Measurements from ENCODE around the gene ARSG. TPM values are rescaled to one million over a fixed set of nuclear protein-coding genes. Genes with fewer than 3 reads are reported as not detected.
"Not testable (repeated sequence)": the region's sequence is repeated elsewhere in the genome, so short reads cannot be mapped to it uniquely, and the experiment has no call there.

The ARSG gene
- total RNA-seq, 1 experiment from 2014 or later: 2.1 TPM

GRCh38 chr17:68305142-68305541, 13.8 kb downstream of the ARSG start:
- no peak for DNase-seq (ENCODE audit: low spot score)

- DNase-seq (ENCODE audit: low spot score): no peak
Measured at GRCh38 chr17:68306819-68307218, 15.5 kb downstream of the ARSG start.

DNA sequence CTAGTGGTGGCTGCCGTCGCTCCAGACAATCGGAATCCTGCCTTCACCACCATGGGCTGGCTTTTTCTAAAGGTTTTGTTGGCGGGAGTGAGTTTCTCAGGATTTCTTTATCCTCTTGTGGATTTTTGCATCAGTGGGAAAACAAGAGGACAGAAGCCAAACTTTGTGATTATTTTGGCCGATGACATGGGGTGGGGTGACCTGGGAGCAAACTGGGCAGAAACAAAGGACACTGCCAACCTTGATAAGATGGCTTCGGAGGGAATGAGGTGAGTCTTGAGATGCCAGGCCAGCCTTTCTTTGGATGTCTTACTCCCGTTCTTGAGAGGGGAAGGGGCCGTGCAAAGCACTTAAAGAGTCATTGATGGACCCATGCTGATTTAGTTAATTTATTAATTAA, 16.1 kb downstream of the ARSG start:
- DNase-seq (ENCODE audit: low spot score): no peak

DNA sequence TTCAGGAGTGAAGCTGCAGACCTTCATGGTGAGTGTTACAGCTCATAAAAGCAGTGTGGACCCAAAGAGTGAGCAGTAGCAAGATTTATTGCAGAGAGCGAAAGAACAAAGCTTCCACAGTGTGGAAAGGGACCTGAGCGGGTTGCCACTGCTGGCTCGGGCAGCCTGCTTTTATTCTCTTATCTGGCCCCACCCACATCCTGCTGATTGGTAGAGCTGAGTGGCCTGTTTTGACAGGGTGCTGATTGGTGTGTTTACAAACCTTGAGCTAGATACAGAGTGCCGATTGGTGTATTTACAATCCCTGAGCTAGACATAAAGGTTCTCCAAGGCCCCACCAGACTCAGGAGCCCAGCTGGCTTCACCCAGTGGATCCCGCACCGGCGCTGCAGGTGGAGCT, 17.2 kb downstream of the ARSG start:
- not testable (repeated sequence) for DNase-seq (ENCODE audit: low spot score)

GRCh38 chr17:68309066-68309670, 17.9 kb downstream of the ARSG start:
- not testable (repeated sequence) for DNase-seq (ENCODE audit: low spot score)

- DNase-seq (ENCODE audit: low spot score): no peak
Measured at GRCh38 chr17:68310152-68310551, 18.9 kb downstream of the ARSG start.

DNA sequence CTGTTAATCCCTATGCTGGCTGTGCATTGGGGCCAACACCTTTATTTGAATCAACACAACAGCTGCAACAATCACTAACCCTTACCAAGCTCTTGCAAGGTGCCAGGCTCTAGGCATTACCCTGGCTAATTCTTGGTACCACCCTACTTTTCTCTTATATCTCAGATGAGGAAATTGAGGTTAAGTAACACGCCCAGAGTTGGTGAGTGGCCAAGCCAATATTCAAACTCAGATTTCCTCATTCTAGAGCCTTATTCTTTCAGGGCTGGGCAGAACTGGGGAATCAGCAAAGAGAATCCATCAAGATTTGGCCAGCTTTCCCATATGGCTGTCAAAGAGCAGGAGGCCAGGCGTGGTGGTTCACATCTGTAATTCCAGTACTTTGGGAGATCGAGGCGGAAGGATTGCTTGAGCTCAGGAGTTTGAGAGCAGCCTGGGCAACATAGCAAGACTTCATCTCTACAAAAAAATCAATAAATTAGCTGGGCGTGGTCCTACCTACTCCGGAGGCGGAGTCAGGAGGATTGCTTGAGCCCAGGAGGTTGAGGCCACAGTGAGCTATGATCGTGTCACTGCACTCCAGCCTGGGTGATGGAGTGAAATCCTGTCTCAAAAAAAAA, 23.7 kb downstream of the ARSG start:
- no peak for DNase-seq (ENCODE audit: low spot score)

DNA sequence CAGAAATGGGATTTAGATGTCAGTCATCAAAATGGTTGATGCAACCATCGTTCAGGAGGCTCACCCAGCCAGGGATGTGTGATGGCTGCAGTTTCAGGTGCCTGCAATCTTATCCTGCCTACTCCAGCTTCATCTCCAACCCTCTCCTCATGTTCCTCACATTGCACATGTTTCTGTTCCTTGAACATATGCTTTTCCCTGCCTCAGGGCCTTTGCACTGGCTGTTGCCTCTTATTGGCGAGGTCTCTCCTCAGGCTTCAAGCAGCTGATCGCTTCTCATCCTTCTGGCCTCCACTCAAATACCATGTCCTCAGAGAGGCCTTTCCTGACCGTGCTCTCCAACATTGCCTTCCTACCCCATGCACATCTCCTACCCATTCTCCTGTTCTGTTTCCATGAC, 24.6 kb downstream of the ARSG start:
- DNase-seq (ENCODE audit: low spot score): no peak

- DNase-seq (ENCODE audit: low spot score): no peak
Measured at GRCh38 chr17:68317458-68317857, 26.2 kb downstream of the ARSG start.

- no peak for DNase-seq (ENCODE audit: low spot score)
Measured at GRCh38 chr17:68318103-68318991, 27.1 kb downstream of the ARSG start.

GRCh38 chr17:68319410-68320162, 28.3 kb downstream of the ARSG start:
- DNase-seq (ENCODE audit: low spot score): no peak

DNA sequence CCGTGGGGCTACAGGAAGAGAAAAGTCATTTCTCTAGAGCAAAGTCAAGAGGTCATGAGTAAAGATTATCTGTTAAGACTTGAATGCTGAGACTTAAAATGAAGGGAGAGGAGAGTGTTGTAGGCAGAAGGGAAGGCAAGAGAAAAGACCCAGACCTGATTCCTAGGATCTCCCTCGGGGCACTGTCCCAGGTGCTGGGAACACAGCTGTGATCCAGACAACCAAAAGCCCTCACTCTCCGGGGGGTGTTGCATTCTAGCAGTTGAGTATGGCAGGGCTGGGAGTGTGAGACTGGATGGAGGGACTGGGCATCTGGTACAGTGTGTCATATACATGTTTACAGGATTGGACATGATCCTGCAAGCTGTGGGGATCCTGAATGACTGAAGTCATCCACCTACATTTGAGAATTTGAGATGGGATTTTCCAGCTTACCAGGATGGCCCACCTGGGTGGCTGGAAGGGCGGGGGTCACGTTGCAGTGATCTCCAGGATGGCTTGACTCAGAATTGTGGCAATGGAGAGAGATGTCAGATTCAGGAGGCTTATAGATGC, 29.1 kb downstream of the ARSG start:
- DNase-seq (ENCODE audit: low spot score): no peak

- no peak for DNase-seq (ENCODE audit: low spot score)
Measured at GRCh38 chr17:68320943-68321555, 29.8 kb downstream of the ARSG start.

- no peak for DNase-seq (ENCODE audit: low spot score)
Measured at GRCh38 chr17:68321556-68321954, 30.3 kb downstream of the ARSG start.

- DNase-seq (ENCODE audit: low spot score): no peak
Measured at GRCh38 chr17:68322630-68323029, 31.3 kb downstream of the ARSG start.

DNA sequence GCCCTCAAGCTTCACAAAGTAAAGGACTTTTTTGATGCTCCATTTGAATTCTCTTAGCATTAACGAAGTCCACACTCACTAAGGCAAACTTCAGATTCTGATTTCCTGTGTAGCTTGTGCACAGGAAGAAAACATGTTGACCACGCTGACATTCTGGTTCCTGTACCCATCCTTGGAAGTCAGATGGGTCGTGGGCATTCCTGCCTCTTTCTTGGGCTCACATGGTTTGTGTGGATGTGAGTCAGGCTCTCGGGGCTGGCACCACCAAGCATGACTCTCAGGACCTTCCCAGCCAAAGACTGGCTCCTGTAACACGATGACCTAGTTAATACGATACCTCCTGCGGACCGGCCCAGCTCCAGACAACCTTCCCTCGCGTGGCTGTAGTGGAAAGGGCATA, 32.8 kb downstream of the ARSG start:
- no peak for DNase-seq (ENCODE audit: low spot score)

- no peak for DNase-seq (ENCODE audit: low spot score)
Measured at GRCh38 chr17:68324654-68325336, 33.5 kb downstream of the ARSG start.

- no peak for DNase-seq (ENCODE audit: low spot score)
Measured at GRCh38 chr17:68325961-68326360, 34.7 kb downstream of the ARSG start.

DNA sequence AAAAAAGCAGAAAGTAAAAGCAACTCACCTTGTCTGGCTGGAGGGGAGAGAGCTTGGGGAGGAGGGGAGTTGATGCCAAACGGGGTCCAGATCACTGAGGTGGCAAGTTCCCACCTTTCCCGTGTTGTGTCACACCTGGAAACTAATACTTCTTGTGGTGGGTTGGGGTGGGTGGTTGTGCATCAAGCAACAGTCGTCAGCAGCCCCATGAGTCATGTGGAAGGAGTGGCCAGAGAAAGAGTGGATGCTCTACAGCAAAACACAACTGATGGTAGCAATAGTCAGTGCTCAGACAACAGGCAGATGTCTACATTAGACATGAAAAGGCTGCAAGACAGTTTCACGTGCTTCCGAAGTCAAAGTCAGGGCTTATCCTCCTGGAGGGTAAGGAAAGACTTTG, 35.4 kb downstream of the ARSG start:
- DNase-seq (ENCODE audit: low spot score): no peak

- no peak for DNase-seq (ENCODE audit: low spot score)
Measured at GRCh38 chr17:68327823-68328557, 36.7 kb downstream of the ARSG start.
